GM19455 (cell line): ENCODE measurements around the gene PRDM4.
"Not testable (repeated sequence)": the region's sequence is repeated elsewhere in the genome, so short reads cannot be mapped to it uniquely, and the experiment has no call there.

Experiments
- ATAC-seq: cut with Tn5 transposase; IDR thresholded peaks from one replicate; pipeline ENCODE4 v1.9.1; 2021; ENCODE audit not compliant: unreplicated experiment

Gene PRDM4

GRCh38 chr12:107775093-107775721, 14.3 kb upstream of the PRDM4 start:
- ATAC-seq: no peak

GRCh38 chr12:107774349-107775029, 13.6 kb upstream of the PRDM4 start, which contains the start of gene ASCL4:
Gene ASCL4 (plus strand): TSS chr12:107774704. CDS start chr12:107775219, 515 bp downstream.
- ATAC-seq: no peak

DNA sequence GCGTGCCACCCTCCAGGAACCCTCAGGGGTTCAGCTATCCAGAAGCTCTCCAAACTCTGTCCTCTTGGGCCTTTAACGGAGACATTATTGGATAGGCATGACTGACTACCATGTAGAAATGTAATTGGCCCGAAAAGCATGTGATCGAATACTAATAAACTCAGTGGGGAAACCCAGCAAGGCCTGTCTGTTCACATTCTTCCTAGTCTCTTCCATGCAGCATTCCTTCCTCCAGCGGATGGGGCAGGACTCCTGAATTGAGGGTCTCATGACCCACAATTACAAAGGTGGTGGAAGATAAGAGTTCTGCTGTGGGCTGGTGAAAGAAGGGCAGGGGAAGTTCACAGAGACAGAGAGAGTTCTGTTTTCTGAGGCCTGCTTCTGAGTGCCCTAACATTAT, 6.5 kb upstream of the PRDM4 start:
- no peak for ATAC-seq

DNA sequence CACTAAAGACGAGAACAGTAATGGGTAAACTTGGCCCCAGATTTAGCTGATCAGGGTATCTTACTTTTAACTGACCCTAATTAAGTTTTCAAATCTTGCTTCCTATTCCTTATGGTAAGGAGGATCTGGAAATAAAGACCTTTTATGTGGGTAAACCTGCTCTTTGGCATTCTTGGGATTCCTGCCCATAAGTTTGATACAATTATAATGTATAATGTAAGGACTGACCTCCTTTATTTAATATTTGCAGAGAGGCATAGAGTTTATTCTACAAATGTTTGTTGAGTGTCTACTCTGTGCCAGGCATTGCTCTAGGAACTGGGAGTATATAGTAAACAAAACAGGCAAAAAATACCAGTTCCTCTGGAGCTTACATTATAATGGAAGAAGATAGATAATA, 4.4 kb upstream of the PRDM4 start:
- ATAC-seq: no peak

DNA sequence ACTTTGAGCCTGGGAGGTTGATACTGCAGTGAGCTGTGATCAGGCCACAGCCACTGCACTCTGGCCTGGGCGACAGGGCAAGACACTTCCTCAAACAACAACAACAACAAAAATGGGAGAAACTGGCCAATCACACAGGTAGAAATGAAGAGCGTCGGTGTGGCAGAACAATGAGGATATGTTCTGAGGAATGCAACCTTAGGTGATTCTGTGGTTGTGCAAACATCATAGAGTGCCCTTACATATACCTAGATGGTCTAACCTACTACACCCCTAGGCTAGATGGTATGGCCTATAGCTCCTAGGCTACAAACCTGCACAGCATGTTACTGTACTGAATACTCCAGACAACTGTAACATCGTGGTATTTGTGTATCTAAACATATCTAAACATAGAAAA, 3.7 kb upstream of the PRDM4 start:
- no peak for ATAC-seq

GRCh38 chr12:107762874-107763273, 1.9 kb upstream of the PRDM4 start:
- ATAC-seq: no peak

DNA sequence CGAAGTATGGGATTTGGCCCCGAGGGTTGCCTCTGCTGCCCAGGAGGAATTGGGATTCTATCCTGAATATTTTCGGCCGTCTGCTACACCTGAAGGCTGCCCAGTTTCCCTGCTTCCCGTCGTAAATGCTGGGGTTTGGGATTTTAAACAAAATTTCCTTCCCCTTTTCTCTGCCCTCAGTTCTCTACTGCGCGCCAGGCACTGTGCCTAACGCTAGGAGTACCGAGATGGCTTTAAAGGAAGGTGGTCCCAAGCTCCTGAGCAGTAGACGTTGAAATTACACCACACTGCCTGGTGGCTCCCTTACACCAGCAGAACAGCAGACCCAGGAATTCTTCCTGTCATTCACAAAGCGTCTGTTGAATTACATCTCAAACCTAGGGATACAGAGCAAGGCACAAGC, 566 bp upstream of the PRDM4 start:
- no peak for ATAC-seq

DNA sequence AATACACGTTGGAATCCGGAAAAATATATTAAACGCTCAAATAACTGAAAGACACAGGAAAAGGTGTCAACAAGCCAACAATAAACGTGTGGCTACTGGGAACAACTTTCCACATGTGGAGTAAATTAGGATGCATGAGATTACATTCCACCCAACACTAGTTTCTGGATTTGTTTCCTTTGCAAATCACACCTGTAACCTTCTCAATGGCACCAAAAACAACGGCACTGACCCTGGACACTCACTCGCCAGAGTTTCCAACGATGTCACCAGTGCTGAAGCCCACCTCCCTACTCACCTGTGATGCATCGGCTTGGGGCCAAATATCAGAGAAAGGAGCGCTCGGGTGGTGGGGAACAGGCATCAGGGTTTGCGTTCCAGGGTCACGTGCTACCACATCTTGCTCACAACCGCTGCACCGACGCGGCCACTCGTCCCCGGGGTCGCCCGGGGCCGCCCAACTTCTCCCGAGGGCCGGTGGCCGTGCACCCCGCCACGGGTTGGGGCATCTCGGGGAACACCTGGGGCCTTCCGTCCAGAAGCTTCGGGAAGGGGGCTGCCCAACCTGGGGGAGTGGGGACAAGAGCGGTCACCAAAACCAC, 629 bp downstream of the PRDM4 start:
- peak; percentile 18 for ATAC-seq

DNA sequence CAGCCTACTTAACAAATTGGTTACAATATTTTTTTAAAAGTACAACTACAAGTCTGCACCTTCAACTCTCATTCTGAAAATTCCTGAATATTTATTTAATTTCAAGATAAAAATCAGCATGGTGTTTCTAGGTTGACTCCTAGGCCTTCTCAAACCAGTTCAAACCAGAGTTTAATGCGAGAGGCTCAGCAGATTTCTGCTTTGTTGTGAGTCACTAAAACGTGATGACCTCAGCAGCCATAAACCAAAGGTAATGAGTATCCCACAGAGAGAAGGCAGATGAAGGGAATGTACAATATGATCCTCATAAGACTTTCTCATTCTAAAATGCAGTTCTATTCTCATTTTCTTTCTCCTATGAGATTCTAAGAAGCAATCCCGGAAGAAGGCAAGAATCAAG, 1.5 kb downstream of the PRDM4 start:
- no peak for ATAC-seq

DNA sequence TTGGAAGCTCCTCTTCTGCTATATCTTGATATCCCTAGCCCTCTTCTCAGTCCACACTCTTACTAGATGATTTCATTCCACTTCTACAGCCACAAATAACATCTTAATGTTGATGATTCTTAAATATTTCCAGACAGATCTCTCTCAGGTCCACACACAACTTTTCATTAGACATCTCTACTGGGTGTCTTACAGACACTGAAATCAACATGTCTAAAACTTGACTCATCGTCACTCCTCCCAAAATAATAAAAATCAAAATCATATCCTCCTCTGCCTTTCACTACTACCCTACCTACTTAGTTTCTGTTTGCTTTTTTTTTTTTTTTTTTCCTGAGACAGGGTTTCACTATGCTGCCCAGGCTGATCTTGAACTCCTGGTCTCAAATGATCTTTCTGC, 11.9 kb downstream of the PRDM4 start:
- ATAC-seq: no peak

GRCh38 chr12:107748472-107748871, 12.5 kb downstream of the PRDM4 start:
- no peak for ATAC-seq

GRCh38 chr12:107736914-107737313, 24.0 kb downstream of the PRDM4 start:
- ATAC-seq: peak; percentile 92

- ATAC-seq: no peak
Measured at GRCh38 chr12:107735763-107736162, 25.2 kb downstream of the PRDM4 start.

DNA sequence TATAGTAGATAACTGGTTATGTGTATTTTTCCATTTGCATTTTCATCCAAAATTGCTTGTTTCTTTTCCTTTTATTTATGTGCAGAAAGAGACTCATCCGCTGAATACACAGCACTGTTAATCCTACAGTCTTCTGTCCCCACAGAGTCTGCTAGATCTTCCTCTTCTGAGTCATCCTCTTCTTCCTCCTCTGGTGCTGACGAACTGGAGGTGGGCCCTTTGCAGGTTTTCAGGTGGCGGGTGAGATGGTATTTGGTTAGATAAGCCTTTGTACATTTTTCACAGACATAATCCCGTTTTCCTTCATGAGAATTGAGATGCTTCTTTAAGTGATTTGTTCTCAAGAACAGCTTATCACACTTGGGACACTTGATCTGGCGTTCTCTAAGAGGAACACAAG, 26.8 kb downstream of the PRDM4 start:
- no peak for ATAC-seq

GRCh38 chr12:107732365-107732764, 28.6 kb downstream of the PRDM4 start:
- no peak for ATAC-seq

DNA sequence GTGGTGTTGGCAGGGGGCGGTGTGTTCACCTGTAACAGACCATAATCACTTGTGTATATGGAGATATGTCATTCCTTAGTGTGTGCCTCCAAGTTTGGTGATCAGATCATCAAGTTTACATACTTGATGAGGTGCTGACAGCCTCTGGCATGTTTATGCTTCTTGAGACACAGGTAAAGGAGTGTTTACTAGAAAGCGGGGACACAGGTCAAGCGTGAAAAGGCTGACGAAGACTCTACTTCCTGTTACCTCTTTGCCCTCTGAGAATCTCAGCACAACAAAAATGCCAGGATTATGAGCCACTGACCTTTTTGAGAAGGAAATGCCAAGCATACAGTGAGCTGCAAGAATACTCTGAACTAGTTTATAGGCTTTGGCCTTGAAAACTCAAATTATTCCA, 29.6 kb downstream of the PRDM4 start:
- no peak for ATAC-seq

- ATAC-seq: no peak
Measured at GRCh38 chr12:107730618-107731341, 30.2 kb downstream of the PRDM4 start.

DNA sequence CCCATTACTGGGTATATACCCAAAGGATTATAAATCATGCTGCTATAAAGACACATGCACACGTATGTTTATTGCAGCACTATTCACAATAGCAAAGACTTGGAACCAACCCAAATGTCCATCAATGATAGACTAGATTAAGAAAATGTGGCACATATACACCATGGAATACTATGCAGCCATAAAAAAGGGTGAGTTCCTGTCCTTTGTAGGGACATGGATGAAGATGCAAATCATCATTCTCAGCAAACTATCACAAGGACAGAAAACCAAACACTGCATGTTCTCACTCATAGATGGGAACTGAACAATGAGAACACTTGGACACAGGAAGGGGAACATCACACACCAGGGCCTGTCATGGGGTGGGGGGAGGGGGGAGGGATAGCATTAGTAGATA, 33.2 kb downstream of the PRDM4 start:
- ATAC-seq: not testable (repeated sequence)

DNA sequence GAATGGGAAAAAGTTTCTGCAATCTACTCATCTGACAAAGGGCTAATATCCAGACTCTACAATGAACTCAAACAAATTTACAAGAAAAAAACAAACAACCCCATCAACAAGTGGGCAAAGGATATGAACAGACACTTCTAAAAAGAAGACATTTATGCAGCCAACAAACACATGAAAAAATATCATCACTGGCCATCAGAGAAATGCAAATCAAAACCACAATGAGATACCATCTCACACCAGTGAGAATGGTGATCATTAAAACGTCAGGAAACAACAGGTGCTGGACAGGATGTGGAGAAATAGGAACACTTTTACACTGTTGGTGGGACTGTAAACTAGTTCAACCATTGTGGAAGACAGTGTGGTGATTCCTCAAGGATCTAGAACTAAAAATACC, 33.6 kb downstream of the PRDM4 start:
- not testable (repeated sequence) for ATAC-seq

- ATAC-seq: no peak
Measured at GRCh38 chr12:107718606-107719005, 42.3 kb downstream of the PRDM4 start.

GRCh38 chr12:107715780-107716179, 45.2 kb downstream of the PRDM4 start:
- no peak for ATAC-seq

DNA sequence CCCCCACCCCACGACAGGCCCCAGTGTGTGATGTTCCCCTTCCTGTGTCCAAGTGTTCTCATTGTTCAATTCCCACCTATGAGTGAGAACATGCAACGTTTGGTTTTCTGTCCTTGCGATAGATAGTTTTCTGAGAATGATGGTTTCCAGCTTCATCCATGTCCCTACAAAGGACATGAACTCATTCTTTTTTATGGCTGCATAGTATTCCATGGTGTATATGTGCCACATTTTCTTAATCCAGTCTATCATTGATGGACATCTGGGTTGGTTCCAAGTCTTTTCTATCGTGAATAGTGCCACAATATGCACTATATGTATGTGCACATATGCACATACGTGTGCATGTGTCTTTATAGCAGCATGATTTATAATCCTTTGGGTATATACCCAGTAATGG, 55.4 kb downstream of the PRDM4 start:
- not testable (repeated sequence) for ATAC-seq
